HCT116 (cell line): Measurements from ENCODE around the gene HACE1. TPM values are rescaled to one million over a fixed set of nuclear protein-coding genes. Genes with fewer than 3 reads are reported as not detected.

Experiments
- ATAC-seq: fragments of 200-7000 bp; cut with Tn5 transposase; 2 replicates; pipeline ENCODE4 v1.9.1; 2020; ENCODE audit warnings: mild to moderate bottlenecking, moderate library complexity
- BruUV-seq: library from RNA; stranded (reverse); fragments of 400-500 nt; replicated peaks from 2 replicates; lab custom pipeline; 2021; lab: Mats Ljungman, UMichigan
- CTCF ChIA-PET: fragments of 300-600 bp; sonication (Branson Sonifier 250); formaldehyde crosslinking; loops from one replicate; lab custom pipeline; 2021; ENCODE audit warnings: antibody characterized with exemption; lab: Charles Lee
- POLR2A ChIA-PET: fragments of 300-600, 350-600 bp; sonication (Branson Sonifier 250); formaldehyde crosslinking; loops from one replicate; lab custom pipeline; 2021; ENCODE audit warnings: antibody characterized with exemption; lab: Charles Lee
- RAD21 ChIA-PET, 2 experiments: fragments of 300-600 bp; sonication (Branson Sonifier 250); formaldehyde crosslinking; loops; one replicate each; lab custom pipeline; 2023; ENCODE audit warnings: low total read pairs in 2 of 2; ENCODE audit not compliant: uncharacterized antibody in 2 of 2, unreplicated experiment in 2 of 2, low non-redundant PET in 1 of 2; lab: Charles Lee
- DNase-seq: peaks from one replicate; pipeline ENCODE4 v3.0.0-alpha.2; 2010; ENCODE audit warnings: low read depth, low spot score
- H2AFZ ChIP-seq: fragments of 200-600 bp; shearing (Covaris generic), sonication (generic); 2 replicates; pipeline ENCODE4 v1.6.1; 2017; ENCODE audit warnings: low read depth, mixed run types, mixed read lengths, antibody characterized with exemption, low read length; ENCODE audit not compliant: poor library complexity, severe bottlenecking
- H3K27ac ChIP-seq: 2 replicates; pipeline ENCODE4 v1.5.1; 2012; ENCODE audit warnings: low read depth, low read length
- H3K27me3 ChIP-seq: fragments of 200-600 bp; sonication (generic); 2 replicates; pipeline ENCODE4 v1.6.1; 2016; ENCODE audit warnings: mixed run types, low read length, mixed read lengths; ENCODE audit not compliant: insufficient read depth
- H3K36me3 ChIP-seq, 2 experiments: fragments of 200-500 bp in 1 of 2; fragments of 200-600 bp in 1 of 2; sonication (Bioruptor generic) in 1 of 2; sonication (generic) in 1 of 2; 2 replicates each; pipeline versions ENCODE4 v1.5.1 to v1.6.1; 2014 to 2016; ENCODE audit warnings: low read length in 2 of 2, inconsistent platforms in 1 of 2, mixed read lengths in 1 of 2, mixed run types in 1 of 2; ENCODE audit not compliant: insufficient read depth in 2 of 2, control insufficient read depth in 1 of 2
- H3K4me1 ChIP-seq, 2 experiments: fragments of 200-600 bp in 1 of 2; sonication (generic) in 1 of 2; 2 replicates each; pipeline versions ENCODE4 v1.5.1 to v1.6.1; 2012 to 2017; ENCODE audit warnings: low read length in 2 of 2, inconsistent platforms in 1 of 2, mild to moderate bottlenecking in 1 of 2, mixed read lengths in 1 of 2, mixed run types in 1 of 2, moderate library complexity in 1 of 2; ENCODE audit not compliant: insufficient read depth in 2 of 2, control insufficient read depth in 1 of 2
- H3K4me2 ChIP-seq: fragments of 200-600 bp; sonication (generic); 2 replicates; pipeline ENCODE4 v1.6.1; 2017; ENCODE audit warnings: mixed run types, low read length, mixed read lengths
- H3K4me3 ChIP-seq, 2 experiments: fragments of 200-600 bp in 1 of 2; sonication (generic) in 1 of 2; replicated peaks in 1 of 2; 2 replicates each; pipeline ENCODE4 v1.5.1; 2011 to 2016; ENCODE audit warnings: low read length in 2 of 2, control low read depth in 1 of 2, low read depth in 1 of 2, mild to moderate bottlenecking in 1 of 2, mixed read lengths in 1 of 2, mixed run types in 1 of 2
- H3K79me2 ChIP-seq: fragments of 200-600 bp; sonication (generic); 2 replicates; pipeline ENCODE4 v1.6.1; 2017; ENCODE audit warnings: mild to moderate bottlenecking, mixed run types, low read length, moderate library complexity, mixed read lengths; ENCODE audit not compliant: insufficient read depth
- H3K9ac ChIP-seq: fragments of 200-600 bp; sonication (generic); 2 replicates; pipeline ENCODE4 v1.6.1; 2016; ENCODE audit warnings: low read length, mixed read lengths
- H3K9me2 ChIP-seq: fragments of 200-600 bp; sonication (generic), shearing (Covaris generic); 2 replicates; pipeline ENCODE4 v1.6.1; 2017; ENCODE audit warnings: mixed run types, mild to moderate bottlenecking, moderate library complexity; ENCODE audit not compliant: insufficient read depth
- H3K9me3 ChIP-seq, 2 experiments: fragments of 200-500 bp in 1 of 2; fragments of 200-600 bp in 1 of 2; sonication (Bioruptor generic) in 1 of 2; sonication (generic) in 1 of 2; 2 replicates each; pipeline ENCODE4 v1.6.1; 2014 to 2017; ENCODE audit warnings: low read length in 2 of 2, mixed read lengths in 2 of 2, inconsistent platforms in 1 of 2, low read depth in 1 of 2, mild to moderate bottlenecking in 1 of 2, mixed run types in 1 of 2, moderate library complexity in 1 of 2; ENCODE audit not compliant: control insufficient read depth in 1 of 2, insufficient read depth in 1 of 2
- H4K20me1 ChIP-seq: fragments of 200-600 bp; sonication (generic), shearing (Covaris generic); 2 replicates; pipeline ENCODE4 v1.6.1; 2017; ENCODE audit warnings: mixed run types, mild to moderate bottlenecking, moderate library complexity; ENCODE audit not compliant: insufficient read depth
- CBX3 ChIP-seq: IDR thresholded peaks from 2 replicates; pipeline ENCODE4 v1.6.1; 2012; ENCODE audit warnings: low read depth
- ELF1 ChIP-seq: IDR thresholded peaks from 2 replicates; pipeline ENCODE4 v1.6.1; 2012; ENCODE audit warnings: low read depth, borderline replicate concordance
- EZH2 ChIP-seq: fragments of 200-600 bp; sonication (generic); IDR thresholded peaks from 2 replicates; pipeline ENCODE4 v1.6.1; 2017; ENCODE audit warnings: antibody characterized with exemption, mixed run types
- POLR2A ChIP-seq: IDR thresholded peaks from 2 replicates; pipeline ENCODE4 v1.7.0; 2011; ENCODE audit warnings: borderline replicate concordance; ENCODE audit not compliant: insufficient read depth, insufficient read length; ENCODE audit errors: extremely low read depth
- SIN3A ChIP-seq: IDR thresholded peaks from 2 replicates; pipeline ENCODE4 v1.6.1; 2012; ENCODE audit warnings: low read depth
- SRF ChIP-seq: IDR thresholded peaks from 2 replicates; pipeline ENCODE4 v1.6.1; 2012; ENCODE audit warnings: low read depth
- YY1 ChIP-seq: IDR thresholded peaks from 2 replicates; pipeline ENCODE4 v1.6.1; 2011; ENCODE audit warnings: low read length, low read depth, moderate library complexity, mild to moderate bottlenecking; ENCODE audit not compliant: insufficient replicate concordance; ENCODE audit errors: extremely low read depth
- intact Hi-C: fragments of 100-400 bp; cut with micrococcal nuclease; formaldehyde crosslinking; loops from 2 replicates; pipeline ENCODE4 v1.10.0; 2022
- total RNA-seq: library from RNA; stranded (reverse); gene quantifications from one replicate; pipeline ENCODE4 v1.2.1, GENCODE V29; 2021; ENCODE audit not compliant: unreplicated experiment
- TF ChIP-seq, protein P1 (sequence below): IDR thresholded peaks from 2 replicates; pipeline ENCODE4 v1.6.1; 2012; ENCODE audit warnings: low read depth
- TF ChIP-seq, protein P2 (sequence below): IDR thresholded peaks from 2 replicates; pipeline ENCODE4 v1.6.1; 2012
- TF ChIP-seq, protein P3 (sequence below), 3 experiments: fragments of 200-600 bp in 1 of 3; sonication (generic) in 1 of 3; IDR thresholded peaks in 2 of 3; conservative IDR thresholded peaks in 1 of 3; 2 replicates each; pipeline ENCODE4 v1.5.1; 2012 to 2017; ENCODE audit warnings: low read depth in 2 of 3, low read length in 2 of 3, antibody characterized with exemption in 1 of 3, borderline replicate concordance in 1 of 3, control low read depth in 1 of 3, mild to moderate bottlenecking in 1 of 3, mixed read lengths in 1 of 3, mixed run types in 1 of 3, moderate library complexity in 1 of 3; ENCODE audit not compliant: insufficient read depth in 1 of 3

Gene HACE1
- total RNA-seq, 1 experiment from 2014 or later, result 10.9 TPM

DNA sequence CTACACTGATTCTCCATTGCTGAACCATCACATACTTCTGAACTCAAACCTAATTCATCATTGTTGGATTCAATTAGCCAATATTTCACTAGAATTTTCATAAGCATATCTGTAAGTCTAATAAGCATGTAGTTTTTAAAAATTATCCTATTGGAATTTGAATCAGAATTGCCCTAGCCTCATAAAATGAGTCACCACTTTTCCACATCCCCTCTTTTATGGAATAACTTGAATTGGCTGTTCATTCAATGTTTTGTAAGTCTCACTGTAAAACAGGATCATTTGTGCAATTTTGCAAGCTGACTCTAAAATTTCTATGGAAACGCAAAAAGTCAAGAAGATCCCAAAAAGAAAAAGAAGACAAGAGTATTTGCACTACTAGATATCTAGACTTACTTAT is 141.0 kb downstream of the HACE1 start:
- TF ChIP-seq ELF1, result no peak
- no peak for TF ChIP-seq POLR2A
- no peak for TF ChIP-seq SRF
- TF ChIP-seq, protein P1, sequence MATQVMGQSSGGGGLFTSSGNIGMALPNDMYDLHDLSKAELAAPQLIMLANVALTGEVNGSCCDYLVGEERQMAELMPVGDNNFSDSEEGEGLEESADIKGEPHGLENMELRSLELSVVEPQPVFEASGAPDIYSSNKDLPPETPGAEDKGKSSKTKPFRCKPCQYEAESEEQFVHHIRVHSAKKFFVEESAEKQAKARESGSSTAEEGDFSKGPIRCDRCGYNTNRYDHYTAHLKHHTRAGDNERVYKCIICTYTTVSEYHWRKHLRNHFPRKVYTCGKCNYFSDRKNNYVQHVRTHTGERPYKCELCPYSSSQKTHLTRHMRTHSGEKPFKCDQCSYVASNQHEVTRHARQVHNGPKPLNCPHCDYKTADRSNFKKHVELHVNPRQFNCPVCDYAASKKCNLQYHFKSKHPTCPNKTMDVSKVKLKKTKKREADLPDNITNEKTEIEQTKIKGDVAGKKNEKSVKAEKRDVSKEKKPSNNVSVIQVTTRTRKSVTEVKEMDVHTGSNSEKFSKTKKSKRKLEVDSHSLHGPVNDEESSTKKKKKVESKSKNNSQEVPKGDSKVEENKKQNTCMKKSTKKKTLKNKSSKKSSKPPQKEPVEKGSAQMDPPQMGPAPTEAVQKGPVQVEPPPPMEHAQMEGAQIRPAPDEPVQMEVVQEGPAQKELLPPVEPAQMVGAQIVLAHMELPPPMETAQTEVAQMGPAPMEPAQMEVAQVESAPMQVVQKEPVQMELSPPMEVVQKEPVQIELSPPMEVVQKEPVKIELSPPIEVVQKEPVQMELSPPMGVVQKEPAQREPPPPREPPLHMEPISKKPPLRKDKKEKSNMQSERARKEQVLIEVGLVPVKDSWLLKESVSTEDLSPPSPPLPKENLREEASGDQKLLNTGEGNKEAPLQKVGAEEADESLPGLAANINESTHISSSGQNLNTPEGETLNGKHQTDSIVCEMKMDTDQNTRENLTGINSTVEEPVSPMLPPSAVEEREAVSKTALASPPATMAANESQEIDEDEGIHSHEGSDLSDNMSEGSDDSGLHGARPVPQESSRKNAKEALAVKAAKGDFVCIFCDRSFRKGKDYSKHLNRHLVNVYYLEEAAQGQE, result no peak
- TF ChIP-seq YY1, result no peak
- TF ChIP-seq SIN3A, result no peak
- no peak for TF ChIP-seq CBX3
- intact Hi-C loops, result no loop called here
- Histone ChIP-seq H3K36me3 (no peaks in the 10 kb centered on the region), H2AFZ (no peak overlapping the region), H3K27ac (no peak overlapping the region), H3K4me3 (no peak overlapping the region), H3K9me2 (no peaks in the 10 kb centered on the region), H3K9ac (no peak overlapping the region), H4K20me1 (no peaks in the 10 kb centered on the region), H3K4me2 (no peak overlapping the region), H3K4me1 (no peaks in the 10 kb centered on the region), H3K9me3 (no peaks in the 10 kb centered on the region), H3K79me2 (no peaks in the 10 kb centered on the region), H3K27me3 (no peaks in the 10 kb centered on the region)
- CTCF ChIA-PET, result no interaction called here
- ATAC-seq (no peak), DNase-seq (no peak)
- RAD21 ChIA-PET, result no interaction called here
- BruUV-seq, result no TSS peak
- POLR2A ChIA-PET, result no interaction called here

DNA sequence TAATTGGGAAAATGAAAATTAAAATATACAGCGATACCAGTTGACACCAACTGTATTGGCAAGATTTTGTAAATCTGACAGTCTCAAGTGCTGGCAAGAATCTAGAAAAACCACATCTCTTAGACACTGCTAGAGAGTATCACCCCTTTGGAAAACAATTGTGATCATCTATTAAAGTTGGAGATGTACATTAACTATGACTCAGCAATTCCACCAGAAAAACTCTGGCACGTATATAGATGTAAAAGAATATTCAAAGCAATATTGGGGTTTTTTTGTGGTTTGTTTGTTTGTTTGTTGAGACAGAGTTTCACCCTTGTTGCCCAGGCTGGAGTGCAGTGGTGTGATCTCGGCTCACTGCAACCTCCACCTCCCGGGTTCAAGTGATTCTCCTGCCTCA is 142.9 kb downstream of the HACE1 start:
- Histone ChIP-seq H3K9ac (no peak overlapping the region), H3K4me1 (no peaks in the 10 kb centered on the region), H3K4me3 (no peak overlapping the region), H3K9me2 (no peaks in the 10 kb centered on the region), H4K20me1 (no peaks in the 10 kb centered on the region), H2AFZ (no peak overlapping the region), H3K27ac (no peak overlapping the region), H3K4me2 (no peak overlapping the region), H3K27me3 (no peaks in the 10 kb centered on the region), H3K79me2 (no peaks in the 10 kb centered on the region), H3K9me3 (no peaks in the 10 kb centered on the region), H3K36me3 (no peaks in the 10 kb centered on the region)
- intact Hi-C loops, result no loop called here
- ChIA-PET CTCF (no interaction called here), POLR2A (no interaction called here), RAD21 (no interaction called here)
- DNase-seq (no peak), ATAC-seq (no peak)
- BruUV-seq, result no TSS peak
- TF ChIP-seq ELF1 (no peak), EZH2 (no peak), YY1 (no peak), CBX3 (no peak)
- TF ChIP-seq, protein P2, sequence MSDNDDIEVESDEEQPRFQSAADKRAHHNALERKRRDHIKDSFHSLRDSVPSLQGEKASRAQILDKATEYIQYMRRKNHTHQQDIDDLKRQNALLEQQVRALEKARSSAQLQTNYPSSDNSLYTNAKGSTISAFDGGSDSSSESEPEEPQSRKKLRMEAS, result no peak
- TF ChIP-seq, protein P1, result no peak
- TF ChIP-seq, protein P3, sequence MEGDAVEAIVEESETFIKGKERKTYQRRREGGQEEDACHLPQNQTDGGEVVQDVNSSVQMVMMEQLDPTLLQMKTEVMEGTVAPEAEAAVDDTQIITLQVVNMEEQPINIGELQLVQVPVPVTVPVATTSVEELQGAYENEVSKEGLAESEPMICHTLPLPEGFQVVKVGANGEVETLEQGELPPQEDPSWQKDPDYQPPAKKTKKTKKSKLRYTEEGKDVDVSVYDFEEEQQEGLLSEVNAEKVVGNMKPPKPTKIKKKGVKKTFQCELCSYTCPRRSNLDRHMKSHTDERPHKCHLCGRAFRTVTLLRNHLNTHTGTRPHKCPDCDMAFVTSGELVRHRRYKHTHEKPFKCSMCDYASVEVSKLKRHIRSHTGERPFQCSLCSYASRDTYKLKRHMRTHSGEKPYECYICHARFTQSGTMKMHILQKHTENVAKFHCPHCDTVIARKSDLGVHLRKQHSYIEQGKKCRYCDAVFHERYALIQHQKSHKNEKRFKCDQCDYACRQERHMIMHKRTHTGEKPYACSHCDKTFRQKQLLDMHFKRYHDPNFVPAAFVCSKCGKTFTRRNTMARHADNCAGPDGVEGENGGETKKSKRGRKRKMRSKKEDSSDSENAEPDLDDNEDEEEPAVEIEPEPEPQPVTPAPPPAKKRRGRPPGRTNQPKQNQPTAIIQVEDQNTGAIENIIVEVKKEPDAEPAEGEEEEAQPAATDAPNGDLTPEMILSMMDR (IDR thresholded peaks at IDR 0.05 in 2 of 3, conservative IDR thresholded peaks at IDR 0.05 in 1 of 3; ENCODE audit: borderline replicate concordance in 1 of 3, insufficient read depth in 1 of 3, low read depth in 2 of 3, low read length in 2 of 3), result no peak
